ENCODE results near the gene TGIF2LY.
"Not testable (repeated sequence)": the region's sequence is repeated elsewhere in the genome, so short reads cannot be mapped to it uniquely, and the experiment has no call there.

Gene TGIF2LY

GRCh38 chrY:3578767-3579166 lies at the start of gene TGIF2LY:
Gene TGIF2LY (plus strand): TSS chrY:3579067. CDS start chrY:3579245, 178 bp downstream.
- DNase-seq (ENCODE audit: low spot score), result not testable (repeated sequence)

Data from AG08396 (cell line).